Renal cortex interstitium (tissue), 11 donors: ENCODE data around the gene GAB2. TPM values are rescaled to one million over a fixed set of nuclear protein-coding genes. Genes with fewer than 3 reads are reported as not detected.

Experiments used
- DNase-seq, 11 donors: peaks; one replicate each; pipeline ENCODE4 v3.0.0-alpha.2; 2013; ENCODE audit warnings: low read depth in 9 of 11, low spot score in 4 of 11; ENCODE audit errors: extremely low read depth in 1 of 11
- polyA plus RNA-seq, 3 donors: library from polyadenylated mRNA; unstranded; fragments of 120-200 nt; gene quantifications; one replicate each; pipeline ENCODE4 v1.2.1, GENCODE V29; 2013; ENCODE audit not compliant: insufficient read length in 3 of 3

Gene GAB2
- polyA plus RNA-seq, 3 donors: 16.3 to 18.9 (median 18.8) TPM

DNA sequence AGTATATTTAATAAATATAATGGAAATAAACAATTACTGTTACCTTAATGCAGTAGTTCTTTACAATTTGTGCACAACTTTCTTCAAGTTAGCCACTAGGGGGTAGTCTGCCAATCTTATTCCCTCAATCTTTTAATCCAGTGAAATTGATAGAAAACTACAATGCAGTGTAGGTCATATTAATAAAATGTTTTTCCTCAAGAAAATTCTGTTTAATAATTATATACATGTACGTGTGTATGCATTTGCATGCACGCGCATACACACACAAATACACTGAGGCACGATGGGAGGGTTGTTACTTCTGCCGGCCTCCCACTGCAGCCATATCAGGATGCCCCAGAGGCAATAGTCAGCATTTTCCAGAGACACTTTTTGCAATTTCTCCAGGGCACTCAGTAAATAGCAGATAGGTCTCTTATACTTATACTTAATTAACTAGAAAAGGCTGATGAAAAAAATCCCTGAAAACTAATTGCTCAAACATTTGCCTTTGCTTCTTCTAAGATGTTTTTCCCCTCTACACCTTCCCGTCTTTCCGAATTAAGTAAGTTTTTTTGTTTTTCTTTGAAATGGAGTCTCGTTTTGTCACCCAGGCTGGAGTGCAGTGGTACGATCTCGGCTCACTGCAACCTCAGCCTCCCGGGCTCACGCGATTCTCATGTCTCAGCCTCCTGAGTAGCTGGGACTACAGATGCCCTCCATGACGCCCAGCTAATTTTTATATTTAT lies 3.1 kb downstream of the GAB2 start:
- DNase-seq: no peak

DNA sequence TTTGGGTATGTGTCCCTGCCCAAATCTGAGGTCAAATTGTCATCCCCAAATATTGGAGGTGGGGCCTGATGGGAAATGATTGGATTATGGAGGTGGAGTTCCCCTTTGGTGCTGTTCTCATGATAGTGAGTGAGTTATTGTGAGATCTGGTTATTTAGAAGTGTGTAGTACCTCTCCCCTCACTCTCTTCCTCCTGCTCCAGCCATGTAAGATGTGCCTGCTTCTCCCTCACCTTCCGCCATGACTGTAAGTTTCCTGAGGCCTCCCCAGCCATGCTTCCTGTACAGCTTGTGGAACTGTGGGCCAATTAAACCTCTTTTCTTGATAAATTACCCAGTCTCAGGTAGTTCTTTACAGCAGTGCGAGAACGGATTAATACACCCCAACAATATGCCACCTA lies 9.0 kb downstream of the GAB2 start:
- DNase-seq: no peak

DNA sequence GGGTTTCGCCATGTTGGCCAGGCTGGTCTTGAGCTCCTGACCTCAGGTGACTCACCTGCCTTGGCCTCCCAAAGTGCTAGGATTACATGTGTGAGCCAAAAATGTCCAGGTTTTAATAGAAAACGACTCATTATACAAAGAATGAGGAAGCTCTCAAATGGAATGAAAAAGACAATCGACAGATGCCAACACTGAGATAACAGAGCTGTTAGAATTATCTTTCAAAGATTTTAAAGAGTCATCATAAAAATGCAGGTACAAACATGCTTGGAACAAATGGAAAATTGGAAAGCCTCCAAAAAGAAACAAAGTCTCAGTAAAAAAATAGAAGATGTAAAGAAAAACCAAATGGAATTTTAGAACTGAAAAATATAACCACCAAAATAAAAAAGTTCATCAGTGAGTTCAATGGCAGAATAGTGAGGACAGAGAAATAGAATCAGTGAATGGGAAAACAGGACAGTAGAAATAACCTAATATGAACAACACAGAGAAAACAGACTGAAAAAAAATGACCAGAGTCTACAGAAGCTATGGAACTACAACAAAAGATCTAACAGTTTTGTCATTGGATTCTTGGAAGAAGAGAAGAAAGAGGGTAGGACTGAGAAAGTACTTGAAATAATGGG lies 10.9 kb downstream of the GAB2 start:
- no peak for DNase-seq

DNA sequence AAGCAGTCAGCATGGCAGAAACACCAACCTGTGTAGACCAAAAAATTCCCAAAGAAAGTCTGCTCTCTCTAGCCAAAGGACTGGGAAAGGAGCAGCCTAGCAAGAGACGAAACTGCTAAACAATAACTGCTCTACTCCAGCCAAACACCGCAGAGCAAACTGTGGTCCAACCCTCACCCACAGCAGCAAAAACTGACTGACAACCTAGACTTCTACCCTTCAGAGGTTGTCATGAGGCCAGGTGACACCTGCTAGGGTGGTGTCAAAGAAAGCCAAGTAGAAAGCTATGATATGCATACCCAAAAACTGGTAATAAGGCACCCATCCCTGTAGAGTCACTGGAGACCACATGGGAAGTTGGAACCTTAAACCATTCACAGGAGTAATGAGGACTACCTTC lies 11.8 kb downstream of the GAB2 start:
- no peak for DNase-seq

DNA sequence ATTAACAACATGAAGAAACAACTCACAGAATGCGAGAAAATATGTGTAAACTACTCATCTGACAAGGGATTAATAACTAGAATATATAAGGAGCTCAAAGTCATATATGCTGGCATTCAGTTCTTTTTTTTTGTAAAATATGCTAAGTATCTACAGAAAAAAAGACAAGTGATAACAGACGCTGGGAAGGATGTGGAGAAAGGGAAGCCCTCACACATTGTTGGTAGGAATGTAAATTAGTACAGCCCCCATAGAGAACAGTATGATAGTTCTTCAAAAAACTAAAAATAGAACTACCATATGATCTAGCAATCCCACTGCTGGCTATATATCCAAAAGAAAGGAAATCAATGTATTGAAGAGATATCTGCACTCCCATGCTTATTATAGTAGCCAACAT lies 13.8 kb downstream of the GAB2 start:
- DNase-seq: no peak

DNA sequence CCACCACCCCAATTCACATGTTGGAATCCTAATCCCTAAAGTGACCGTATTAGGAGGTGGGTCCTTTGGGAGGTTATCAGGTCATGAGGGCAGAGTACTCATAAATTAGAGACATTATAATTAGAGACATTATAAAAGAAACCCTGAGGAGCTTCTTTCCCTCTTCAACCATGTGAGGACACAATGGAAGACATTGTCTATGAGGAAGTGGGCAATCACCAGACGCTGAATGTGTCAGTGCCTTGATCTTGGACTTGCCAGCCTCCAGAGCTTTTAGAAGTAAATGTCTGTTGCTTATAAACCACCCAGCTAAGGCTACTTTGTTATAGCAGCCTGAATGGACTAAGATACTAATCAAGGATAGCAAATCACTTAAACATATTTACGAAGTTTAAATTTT lies 14.8 kb downstream of the GAB2 start:
- no peak for DNase-seq

DNA sequence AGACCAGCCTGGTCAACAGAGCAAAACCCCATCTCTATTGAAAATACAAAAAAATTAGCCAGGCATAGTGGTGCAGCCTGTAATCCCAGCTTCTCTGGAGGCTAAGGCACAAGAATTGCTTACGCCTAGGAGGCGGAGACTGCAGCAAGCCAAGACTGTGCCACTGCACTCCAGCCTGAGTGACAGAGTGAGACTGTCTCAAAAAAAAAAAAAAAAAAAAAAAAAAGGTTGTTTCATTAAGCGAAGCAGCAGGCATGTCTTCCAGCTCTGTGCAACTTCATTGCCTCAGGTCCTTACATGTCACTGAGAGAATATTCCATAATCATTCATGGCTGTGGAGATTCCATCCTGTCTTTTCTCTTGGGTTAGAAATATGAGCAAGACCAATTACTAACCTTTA lies 16.9 kb downstream of the GAB2 start:
- DNase-seq: no peak

DNA sequence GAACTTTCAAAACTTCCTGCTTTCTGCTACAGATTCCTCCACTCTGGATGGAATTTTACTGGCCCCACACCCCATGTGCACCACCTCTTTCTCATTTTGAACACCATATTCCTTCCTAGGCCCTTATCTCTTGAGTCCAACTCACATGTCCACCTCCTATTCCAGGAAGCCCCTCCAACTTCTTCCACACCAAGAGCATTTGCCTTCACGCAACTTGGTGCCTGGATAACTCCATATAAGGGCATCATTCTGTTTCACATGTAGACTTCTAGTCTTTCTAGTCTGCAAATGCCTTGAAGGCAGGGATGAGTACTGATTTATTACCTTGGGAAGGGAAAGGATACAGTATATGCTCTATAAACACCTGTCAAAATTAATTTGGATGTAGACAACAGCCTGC lies 17.5 kb downstream of the GAB2 start:
- DNase-seq: no peak

DNA sequence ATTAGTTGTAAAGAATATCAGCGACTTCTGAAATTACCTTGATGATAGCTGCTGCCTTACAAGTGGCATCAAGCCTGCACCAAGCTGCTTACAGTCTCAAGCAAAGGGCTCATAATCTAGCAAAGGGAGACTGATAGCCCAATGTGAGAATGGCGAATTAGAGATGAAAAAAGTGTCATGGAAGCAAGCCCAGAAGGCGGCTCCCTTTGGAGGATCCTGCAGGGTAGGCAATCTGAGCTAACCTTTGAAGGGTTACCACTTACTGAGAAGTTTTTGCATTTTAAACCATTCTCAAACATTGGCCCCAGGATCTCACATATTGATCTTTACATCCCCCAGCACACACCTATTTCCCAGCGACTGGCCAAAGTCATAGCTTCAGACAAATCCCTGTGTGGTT lies 18.5 kb downstream of the GAB2 start:
- DNase-seq: no peak

DNA sequence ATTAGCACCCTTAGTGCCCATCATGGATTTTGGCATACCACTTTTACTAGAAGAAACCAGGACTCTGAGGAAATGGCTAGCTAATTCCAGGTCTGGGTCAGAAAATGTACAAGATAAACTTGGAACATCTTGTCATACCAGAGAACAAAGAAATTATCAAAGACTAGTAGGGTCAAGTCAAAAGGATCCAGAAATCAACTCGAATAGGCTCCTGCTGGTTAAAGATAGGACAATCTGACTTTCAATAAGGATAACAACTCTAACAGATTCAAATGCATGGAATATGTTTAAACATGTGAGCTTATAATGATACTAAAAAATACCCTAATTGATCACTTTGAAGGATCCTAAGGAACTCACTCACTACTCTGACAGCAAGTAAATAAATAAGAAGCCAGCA lies 18.9 kb downstream of the GAB2 start:
- no peak for DNase-seq

DNA sequence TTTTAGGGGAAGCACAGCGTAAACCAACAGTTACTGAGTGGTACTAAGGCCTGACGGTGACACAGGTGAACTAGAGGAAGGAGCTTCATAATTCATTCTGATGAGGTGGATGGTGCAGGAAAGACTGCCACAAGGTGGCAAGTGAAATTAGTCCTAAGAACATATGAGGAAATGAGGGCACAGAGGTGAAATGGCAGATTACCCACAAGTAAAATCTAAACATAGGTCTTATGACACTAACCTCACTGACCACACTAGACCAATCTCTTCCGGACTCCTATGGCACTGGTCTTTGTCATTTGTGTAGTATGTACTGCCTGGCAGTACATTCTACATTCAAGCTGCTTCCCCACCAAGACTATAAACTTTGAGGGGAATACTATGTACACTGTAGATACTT lies 20.2 kb downstream of the GAB2 start:
- no peak for DNase-seq

DNA sequence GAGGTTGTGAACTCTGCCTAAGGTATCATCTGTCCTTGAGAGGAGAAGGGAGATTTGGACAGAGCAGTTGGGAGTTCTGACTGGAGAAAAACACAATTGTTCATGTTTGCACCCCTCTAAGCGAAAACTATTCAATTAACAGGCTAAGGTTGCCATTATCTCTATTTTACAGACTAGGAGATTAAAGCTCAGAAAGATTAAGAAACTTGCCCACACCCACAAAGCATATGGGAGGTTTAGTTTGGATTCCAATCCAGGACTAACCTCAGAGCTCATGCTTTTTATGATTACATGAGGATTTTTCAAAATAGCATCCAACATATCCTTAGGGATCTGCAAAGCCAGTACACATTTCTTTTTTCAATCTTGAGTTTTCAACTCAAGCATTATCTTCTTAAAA lies 22.0 kb downstream of the GAB2 start:
- no peak for DNase-seq

DNA sequence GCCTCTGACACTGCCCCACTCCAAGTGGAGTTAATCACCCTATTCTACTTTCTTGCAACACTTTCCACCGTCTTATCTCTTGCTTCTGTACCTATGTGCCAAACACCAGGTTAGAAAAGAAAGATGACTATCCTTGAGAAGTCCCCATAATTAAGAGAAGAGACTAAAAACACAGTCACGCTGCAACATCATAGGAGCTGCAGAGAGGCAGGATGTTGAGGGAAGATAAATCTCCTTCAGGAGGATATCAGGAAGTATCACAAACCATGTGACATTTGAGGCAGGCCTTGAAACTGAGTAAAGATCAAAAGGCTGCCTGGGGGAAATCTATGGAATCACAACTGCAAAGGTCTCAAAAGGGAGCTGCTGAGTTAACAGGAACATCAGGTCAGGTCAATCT lies 24.8 kb downstream of the GAB2 start:
- DNase-seq: peak in 2 of 11 donors; percentile 9 to 26

DNA sequence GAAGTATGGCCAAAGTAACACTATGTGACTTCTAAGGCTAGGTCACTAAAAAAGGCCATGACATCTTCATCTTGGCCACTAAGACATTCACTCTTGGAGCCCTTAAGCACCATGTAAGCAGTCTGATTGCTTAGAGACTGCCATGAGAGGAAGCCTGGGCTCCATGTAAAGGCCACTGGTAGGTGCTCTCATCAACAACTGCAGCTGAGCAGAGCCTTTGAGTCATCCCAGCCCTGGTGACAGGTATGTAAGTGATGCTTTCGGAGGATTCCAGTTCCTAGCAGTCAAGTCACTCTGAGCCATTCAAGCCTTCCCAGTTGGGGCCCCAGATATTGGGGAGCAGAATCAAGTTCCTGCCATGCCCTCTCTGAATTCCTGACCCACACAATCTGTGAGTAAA lies 26.2 kb downstream of the GAB2 start:
- no peak for DNase-seq

DNA sequence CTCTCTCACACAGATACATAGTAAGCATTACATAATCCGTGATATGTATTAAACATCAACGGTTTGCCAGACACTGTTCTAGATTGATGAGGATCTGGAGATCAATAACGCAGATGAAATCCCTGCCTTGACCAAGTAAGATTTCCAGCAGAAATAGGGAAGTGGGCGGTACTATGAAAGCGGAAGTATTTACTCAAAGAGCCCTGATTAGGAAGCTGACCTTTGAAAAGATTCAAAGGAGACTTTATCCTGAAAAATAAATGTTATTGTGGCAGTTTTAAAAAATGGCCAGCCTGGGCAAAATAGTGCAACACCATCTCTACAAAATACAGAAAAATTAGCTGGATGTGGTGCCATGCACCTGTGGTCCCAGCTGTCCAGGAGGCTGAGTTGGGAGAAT lies 26.8 kb downstream of the GAB2 start:
- no peak for DNase-seq

DNA sequence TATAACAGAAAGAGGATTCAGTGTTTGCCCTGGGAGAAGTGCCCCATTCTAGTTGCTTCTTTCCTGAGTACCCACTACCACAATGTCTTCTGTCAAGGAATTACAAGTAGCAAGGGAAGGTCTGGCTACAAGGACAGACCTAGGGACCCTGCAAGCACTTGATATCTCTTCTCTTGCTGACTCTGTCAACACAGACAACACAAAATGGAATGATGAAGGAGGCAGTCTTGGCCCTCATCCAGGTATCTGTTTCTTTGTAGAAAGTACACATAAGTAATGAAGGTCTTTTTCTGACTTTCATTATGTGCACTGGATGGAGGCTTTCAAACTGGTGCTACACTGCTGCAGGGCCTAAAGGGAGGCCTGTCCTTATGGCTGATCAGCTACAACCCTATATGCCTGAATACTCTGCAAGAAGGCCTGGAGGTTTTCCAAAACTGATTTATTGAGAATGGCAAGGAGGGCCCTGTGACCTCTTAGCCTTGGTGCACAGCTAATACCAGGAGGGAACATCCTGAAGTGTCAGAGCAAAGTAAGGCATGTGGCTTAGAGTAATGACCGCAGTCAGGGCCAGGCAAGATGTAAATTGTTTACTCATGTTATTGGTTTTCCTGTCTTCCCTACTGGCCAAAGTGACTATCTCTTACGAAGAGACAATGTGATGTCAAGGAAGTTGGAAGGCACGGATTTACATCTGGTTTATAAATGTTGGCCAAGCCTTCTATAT lies 31.2 kb downstream of the GAB2 start:
- DNase-seq: no peak

DNA sequence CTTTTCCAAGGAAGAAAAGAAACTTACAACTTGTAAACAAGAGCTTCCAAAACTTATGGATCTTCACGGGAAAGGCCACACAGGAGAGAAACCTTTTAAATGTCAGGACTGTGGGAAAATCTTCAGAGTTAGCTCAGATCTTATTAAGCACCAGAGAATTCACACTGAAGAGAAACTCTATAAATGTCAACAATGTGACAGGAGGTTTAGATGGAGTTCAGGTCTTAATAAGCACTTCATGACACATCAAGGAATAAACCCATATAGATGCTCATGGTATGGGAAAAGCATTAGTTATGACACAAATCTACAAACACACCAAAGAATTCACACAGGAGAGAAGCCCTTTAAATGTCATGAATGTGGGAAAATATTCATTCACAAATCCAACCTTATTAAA lies 32.4 kb downstream of the GAB2 start:
- no peak for DNase-seq

DNA sequence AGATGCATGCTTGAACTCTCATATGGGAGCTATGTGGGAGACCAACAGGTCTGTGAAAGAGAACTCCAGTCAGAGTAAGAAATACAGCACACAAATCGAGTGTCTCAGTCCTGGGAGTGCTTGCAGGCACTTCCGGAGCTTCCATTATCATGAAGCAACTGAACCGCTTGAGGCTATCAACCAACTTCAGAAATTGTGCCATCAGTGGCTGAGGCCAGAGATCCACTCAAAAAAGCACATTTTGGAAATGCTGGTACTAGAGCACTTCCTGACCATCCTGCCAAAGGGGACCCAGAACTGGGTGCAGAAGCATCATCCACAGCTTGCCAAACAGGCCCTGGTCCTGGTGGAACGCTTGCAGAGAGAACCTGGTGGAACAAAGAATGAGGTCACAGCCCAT lies 33.4 kb downstream of the GAB2 start:
- DNase-seq: no peak

DNA sequence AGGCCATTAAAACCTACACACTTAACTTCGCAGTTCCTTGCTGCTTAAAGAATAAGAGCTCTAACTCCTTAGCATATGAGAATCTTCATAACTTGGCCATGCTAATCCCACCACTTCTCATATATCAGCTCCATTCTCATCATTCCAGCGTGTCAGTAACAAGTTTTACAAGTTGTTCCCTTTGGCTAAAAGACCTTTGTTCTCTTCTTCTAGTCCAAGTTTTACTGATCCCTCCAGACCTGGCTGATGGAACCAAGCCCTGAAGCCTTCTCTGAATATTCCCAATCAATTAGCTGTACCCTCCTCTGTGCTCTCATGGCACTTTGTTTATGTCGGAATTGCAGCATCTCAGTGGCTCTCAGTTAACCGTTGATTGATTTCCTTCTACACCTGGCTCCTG lies 35.8 kb downstream of the GAB2 start:
- DNase-seq: no peak

DNA sequence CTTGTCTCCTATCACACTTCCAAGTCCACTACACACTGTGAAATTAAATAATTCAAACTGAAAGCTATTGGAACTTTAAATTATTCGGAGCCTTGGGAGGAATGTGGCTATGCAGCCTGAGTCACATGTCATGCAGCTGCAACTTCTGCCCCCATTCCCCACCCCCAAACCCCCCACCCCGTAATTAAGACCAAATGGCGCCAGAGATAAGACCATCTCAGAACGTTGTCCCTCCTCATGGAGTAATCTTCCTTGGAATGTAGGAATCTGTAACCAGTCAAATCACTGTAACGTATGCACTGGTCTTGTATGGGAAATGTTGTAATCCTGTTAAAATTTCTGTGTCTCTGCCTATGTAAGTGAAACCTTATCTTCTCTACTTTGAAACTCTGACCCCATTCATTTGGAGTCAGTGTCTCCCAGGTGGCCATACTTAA lies 37.0 kb downstream of the GAB2 start:
- DNase-seq: no peak
